SH-SY5Y (cell line): Measurements from ENCODE around the gene SLC38A3.

Experiments
- GATA2 ChIP-seq: IDR thresholded peaks from 2 replicates; pipeline ENCODE4 v1.6.1; 2011; ENCODE audit warnings: mild to moderate bottlenecking, low read depth, low read length
- GATA3 ChIP-seq: IDR thresholded peaks from 2 replicates; pipeline ENCODE4 v1.6.1; 2011; ENCODE audit warnings: low read depth, mild to moderate bottlenecking, low read length, moderate library complexity

- TF ChIP-seq GATA2, result no peak
- no peak for TF ChIP-seq GATA3
These were observed 32.1 kb downstream of the SLC38A3 start for GRCh38 chr3:50237133-50237651.
